GM20431 (cell line): ENCODE measurements around the gene MRPL21.

ENCODE experiments used
- in situ Hi-C: fragments of 300-500 bp; cut with MseI, MboI; formaldehyde crosslinking; loops from one replicate; pipeline ENCODE4 v1.15.0; 2020; ENCODE audit warnings: low sequenced_read_pairs; ENCODE audit not compliant: unreplicated experiment

The MRPL21 gene

DNA sequence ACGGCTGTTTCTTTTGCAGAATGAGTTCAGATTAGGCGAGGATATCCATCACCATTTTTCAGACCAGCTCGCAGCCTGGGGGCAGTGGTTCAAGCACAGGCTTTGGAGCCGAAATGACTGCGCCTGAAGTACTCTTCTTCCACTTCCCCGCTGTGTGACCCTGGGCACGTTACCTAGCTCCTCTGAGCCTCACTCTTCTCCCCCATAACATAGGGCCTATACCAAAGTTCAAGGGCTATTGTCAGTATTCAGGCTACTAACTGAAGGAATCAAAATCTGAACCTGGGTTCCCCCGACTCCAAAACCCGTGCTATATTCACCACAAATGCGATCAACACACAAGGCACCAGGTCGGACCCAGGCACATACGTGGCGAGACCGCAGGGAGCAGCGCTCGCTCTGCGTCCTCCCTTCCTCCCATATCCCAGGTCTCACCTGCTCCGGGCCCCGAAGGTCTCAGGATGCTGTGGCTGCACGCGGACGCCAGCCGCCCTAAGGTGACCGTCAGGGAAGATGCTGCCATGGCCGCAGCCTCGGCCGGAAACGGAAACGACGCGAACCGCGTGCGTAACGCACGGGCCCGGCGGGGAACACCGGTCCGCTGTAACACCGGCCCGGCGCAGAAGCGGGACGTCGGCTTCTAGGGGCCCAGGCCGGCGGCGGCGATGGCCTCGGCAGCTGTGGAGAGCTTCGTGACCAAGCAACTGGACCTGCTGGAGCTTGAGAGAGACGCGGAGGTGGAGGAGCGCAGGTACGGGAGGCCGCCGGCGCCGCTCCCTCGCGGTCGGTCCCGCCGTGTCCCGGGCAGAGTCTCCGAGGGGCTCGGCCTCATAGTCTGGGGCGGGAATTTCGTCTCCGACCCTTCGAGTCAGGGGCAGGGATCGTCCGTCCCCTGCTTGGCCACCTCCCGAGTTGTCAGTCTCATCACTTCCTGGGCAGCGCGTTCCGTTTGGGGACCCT, at the start of gene MRPL21, which contains the start of gene IGHMBP2:
Gene MRPL21 (minus strand): TSS at position 545 of the 960 bp plus-strand sequence. CDS start 22 bp downstream, at position 523.
Gene IGHMBP2 (plus strand): TSS at position 604 of the 960 bp plus-strand sequence. CDS start 62 bp downstream, at position 666.
- in situ Hi-C loops = no loop called here

DNA sequence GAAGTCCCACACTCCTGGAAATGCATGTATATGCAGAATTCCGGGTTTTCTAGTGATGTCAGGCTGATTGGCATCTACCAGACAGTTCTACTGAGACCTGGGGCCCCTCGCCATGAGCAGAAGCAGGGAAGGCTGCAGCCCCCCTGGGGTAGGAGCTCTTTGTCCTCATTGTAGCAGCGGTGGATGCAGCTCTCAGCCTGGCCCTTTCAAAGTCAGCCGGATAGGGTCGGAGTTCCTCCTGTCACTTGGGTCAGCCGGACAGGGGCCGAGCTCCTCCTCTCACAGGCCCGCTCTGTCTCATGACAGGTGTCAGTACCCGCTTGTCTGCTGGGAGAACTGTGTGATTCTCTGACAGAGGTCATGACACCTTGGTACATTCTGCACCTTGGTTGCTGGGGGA, 47.1 kb upstream of the MRPL21 start:
- in situ Hi-C loops = no loop called here

DNA sequence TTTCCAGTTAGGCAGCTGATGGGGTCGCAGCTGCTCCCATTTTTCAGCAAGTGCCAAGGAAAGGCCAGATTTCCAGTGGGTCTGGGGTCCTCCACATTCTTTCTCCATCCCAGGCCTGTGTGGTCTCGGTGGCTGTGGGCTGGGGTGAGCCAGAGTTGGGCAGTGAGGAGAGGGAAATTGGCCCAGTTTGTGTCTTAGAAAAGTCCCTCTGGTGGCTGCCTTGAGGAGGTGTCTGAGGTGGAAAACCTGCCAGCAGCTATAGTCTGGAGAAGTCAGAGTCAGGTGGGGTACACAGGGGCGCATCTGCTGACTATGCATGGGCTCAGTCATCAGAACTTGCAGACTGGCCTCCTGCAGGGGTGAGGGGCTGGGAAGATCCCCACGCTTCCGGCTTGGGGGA, 46.6 kb upstream of the MRPL21 start:
- in situ Hi-C loops = no loop called here

DNA sequence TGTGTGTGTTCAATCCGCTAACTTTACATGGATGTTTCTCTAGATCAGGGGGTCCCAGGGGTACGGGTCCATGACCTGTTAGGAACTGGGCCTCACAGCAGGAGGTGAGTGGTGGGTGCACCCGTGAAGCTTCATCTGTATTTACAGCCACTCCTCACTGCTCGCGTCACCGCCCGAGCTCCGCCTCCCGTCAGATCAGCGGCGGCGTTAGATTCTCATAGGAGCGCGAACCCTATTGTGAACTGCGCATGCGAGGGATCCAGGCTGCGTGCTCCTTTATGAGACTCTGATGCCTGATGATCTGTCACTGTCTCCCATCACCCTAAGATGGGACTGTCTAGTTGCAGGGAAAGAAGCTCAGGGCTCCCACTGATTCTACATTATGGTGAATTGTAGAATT, 45.3 kb upstream of the MRPL21 start:
- in situ Hi-C loops = no loop called here

DNA sequence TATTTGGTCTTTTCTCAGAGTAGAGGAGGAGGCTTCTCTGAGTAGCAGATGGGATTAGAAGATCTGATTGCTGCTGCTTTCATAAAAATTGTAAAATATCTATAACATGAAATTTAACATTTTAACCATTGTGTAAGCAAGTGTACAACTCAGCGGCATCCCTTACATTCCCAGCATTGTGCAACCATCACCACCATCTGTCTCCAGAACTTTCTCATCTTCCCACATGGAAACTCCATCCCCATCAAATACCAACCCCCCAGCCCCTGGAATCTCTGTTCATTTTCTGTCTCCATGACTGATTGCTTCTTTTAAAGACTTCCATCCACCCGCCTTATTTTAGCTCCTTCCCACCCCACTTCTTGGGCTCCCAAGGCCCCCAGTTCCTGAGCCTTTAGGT, 44.9 kb upstream of the MRPL21 start:
- in situ Hi-C loops = no loop called here

DNA sequence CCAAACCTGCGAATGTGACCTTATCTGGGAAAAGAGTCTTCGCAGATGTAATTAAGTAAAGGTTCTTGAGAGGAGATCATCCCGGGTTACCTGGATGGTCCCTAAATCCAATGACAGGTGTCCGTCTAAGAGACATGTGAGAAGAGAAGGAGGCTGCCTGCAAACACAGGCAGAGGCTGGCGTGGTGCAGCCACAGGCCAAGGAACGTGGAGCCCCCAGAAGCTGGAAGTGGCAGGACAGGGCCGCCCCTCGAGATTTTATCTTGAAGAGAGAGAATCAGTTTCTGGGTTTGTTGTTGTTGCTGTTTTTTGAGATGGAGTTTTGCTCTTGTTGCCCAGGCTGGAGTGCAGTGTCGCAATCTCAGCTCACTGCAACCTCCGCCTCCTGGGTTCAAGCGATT, 43.5 kb upstream of the MRPL21 start:
- in situ Hi-C loops = no loop called here

DNA sequence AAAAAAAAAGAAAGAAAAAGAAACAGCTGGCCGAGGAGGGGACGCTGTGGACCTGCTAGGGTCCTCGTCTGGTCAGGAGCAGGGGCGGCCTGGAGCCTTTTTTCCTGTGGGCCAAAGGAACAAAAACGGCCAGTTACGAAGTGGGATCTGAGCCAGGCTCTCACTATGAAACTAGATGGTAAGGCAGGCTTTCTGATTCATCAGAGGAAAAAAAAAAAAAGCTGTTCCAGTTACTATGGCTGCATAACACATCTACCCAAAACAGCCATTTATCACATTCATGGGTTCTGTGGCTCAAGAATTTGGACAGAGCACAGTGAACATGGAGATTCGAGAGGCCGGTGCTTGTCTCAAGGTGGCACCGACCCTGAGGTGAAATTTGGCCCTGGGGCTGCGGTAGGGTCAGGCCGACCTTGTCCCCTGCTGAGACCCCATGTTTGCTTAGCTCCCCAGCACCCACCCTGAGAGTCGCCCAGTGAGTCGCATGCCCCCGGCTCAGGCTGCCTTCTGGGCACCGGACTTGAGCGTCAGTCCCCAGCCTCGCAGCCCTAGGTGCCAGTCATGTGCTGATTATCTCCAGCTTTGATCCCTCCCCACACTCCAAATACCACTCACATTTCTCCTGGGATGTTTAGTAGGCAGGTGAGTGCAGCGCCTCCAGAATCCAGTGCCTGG, 42.9 kb upstream of the MRPL21 start:
- in situ Hi-C loops = no loop called here

DNA sequence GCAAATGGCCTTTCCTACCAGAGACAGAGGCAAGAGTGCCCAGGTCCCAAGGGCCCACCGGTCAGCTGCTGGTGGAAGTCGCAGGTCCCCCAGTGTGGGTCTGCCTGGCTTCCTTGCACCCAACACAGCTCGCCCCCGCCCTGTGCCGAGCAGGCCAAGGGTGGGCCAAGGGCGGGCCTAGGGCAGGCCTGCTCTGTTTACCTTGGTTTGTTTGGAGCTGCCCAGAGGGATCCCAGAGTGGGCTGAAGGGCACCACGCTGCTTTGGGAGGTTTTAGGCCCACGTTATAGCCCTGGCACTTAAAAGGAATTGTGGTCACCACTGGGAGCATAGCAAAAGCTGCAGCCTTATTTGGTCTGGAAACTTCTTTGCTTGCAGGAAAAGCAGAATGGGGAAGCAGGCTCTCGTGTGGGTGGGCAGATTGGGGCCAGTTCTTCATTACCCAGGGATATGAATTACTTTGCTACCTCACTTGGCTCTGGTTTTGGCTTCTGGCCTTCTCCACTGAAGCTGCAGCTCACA, 39.2 kb upstream of the MRPL21 start:
- in situ Hi-C loops = no loop called here

DNA sequence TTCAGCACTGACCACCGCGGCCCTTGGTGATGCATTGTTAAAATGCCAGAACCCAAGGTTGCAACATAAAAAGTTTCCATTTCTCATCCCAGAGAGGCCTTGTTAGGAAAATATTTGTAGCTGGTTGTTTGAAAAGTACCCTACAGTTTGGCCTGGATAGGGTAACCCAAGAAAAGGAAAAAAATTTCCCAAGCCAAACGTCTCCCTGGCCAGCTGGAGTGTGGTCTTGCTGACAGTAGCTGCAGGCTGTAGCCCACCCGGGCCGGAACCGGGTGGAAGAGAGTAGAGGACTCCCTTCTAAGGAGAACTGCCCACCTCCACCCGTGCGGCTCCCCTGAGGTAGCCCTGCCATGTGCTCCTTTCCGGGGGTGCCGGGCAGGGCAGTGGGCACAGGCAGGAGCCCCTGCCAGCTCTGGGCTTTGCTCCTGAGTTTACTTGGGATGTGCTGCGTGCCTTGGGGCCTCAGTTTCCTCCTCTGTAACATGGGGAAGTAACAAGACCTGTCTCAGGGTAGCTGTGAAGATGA, 38.5 kb upstream of the MRPL21 start:
- in situ Hi-C loops = no loop called here

DNA sequence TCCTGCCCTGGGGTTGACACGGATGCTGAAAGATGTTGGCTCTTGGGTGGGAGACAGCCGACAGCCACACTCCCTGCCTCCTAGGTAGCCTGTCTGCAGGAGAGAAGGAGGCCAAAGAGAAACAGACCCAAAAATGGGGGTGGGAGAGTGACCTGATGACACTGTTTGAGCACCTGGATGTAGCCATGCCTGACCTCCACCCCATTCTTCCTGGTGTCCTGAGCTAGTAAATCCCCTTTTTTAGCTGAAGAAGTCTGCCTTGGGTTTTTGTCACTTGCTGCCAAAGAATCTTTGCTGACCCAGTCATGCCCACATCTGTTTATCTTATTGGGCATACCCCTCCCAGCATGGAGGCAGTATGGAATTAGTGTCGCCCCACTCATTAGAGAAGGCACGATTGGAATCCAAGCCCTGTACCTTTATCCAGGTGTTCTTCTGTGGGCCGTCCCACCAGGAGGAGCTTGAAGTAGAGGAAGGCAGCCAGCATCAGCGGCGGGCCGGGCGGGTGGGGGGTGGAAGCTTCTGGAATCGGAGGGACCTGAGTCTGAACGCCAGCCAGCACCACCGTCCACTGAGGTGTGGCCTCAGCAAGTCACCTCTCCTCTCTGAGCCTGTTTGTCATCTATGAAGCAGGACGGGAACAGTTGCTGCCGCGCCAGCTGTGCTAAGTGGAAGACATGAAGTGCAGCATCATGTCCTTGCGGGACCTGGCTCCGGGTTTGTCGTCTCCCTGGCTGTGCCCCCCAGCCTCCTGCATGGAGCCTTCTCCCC, 37.9 kb upstream of the MRPL21 start:
- in situ Hi-C loops = no loop called here

DNA sequence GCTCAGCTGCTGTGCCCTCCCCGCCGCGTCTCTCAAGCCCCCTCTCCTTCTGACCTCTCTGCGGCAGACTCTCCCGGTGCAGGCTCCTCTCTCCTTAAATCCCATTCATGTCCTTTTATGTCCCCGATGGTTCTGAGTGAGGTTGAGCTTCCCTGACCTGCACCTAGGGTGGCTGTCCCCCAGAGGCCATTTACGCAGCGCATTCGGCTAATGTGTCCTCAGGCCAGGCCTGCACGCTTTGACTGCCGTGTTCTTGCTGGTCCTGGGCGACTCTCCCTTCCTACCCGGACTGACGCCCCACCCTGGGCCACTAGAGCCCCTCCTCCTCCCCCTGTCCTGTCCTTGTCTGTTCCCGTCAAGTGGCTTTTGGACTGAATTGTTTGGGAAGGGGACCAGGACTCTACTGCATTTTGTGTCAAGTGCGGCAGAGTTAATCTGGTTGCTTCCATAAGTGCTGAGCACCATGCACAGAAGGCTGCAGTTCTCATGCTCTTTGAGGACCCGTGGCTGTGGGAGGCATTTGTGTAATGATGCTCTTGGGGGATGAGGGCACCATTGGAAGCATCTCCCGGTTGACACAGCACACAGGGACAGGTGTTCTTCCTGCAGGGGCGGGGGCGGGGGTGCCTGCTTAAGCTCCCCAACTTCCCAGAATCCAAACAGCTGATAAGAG, 37.2 kb upstream of the MRPL21 start:
- in situ Hi-C loops = no loop called here

DNA sequence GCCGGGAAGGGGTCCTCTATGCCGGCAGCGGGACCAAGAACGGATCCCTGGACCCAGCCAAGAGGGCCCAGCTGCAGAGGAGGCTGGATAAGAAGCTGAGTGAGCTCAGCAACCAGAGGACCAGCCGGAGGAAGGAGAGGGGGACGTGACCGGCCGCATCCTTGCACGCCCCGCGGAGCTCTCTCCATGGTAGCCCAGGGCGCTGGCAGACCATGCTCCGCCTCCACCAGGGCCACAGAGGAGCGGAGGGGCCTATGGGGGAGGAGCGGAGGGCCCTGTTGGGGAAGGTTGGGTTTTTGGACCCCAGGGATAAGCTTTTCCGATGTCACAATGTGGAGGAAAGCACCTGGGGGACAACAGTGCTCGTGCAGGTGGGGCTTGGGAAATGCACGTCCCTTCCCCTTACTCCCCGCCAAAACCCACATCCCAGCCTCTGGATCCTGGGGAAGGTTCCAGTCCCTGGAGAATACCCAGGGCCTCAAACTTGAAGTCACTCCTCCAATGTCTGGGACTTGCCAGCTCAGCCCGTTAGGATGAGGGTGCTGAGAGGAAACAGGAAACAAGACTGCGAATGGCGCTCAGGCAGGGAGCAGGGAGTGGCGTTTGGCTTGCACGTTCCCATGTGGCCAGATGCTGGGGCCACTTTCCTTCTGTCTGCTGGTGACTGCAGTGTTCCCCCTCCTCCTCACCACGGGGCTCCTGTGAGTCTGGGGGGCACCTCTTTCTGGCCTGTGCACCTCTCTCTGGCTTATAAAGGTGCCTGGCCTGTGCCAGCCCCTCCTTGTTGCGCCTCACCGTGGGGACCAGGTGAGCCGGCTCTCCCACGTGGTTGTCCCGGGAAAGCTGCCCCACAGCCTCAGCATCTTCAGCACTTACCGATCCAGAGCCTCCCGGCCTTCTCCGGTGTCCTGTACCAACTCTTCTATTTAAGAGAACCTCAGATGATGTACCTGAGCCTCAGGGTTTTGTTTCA, 36.2 kb upstream of the MRPL21 start:
- in situ Hi-C loops = no loop called here

DNA sequence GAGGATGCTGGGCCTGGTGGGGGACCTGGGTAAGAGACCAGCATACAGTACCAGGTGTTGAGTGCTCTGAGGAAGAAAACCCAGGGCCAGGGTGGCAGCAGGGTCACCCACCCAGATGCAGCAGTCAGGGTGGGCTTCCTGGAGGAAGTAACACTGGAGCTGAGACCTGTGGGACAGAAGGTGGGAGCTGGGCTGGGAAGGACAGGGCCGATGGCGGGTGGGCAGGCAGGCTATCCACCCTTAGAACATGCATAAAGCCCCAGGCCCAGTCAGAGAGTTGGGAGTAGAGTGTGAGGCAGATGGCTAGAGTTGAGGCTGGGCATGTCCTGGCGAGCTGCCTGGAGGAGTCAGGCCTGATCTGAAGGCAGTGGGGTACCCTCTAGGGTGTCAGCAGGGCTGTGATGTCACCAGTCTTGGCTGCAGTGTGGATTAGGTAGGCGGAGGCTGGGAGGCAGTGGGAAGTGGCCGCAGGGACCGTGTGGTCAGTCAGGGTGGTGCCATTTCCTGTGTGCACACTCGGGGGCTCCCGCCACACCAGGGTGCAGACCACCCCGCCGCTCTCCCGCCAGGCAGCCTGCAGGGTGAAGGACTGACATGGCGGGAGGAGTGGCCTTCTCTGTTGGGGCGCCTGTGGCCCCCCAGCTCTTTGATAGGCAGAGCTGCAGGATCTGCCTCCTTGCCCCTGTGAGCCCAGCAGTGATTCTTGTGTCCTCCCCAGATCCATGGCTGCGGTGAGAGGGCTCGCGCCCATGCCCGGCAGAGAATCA, 35.4 kb upstream of the MRPL21 start:
- in situ Hi-C loops = no loop called here

DNA sequence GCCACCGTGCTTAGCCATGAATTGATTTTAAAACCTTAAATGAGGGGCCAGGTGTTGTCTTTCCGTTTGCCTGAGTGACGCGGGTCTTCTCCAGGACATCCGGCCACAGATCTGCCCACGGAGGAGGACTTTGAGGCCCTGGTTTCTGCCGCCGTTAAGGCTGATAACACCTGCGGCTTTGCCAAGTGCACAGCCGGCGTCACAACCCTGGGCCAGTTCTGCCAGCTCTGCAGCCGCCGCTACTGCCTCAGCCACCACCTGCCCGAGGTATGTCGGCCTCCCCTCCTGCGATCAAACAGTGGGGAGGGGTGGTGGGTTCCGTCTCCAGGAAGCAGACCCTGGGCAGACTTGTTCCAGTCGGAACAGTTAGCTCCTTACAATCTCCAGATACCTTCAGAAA, 34.5 kb upstream of the MRPL21 start:
- in situ Hi-C loops = no loop called here

DNA sequence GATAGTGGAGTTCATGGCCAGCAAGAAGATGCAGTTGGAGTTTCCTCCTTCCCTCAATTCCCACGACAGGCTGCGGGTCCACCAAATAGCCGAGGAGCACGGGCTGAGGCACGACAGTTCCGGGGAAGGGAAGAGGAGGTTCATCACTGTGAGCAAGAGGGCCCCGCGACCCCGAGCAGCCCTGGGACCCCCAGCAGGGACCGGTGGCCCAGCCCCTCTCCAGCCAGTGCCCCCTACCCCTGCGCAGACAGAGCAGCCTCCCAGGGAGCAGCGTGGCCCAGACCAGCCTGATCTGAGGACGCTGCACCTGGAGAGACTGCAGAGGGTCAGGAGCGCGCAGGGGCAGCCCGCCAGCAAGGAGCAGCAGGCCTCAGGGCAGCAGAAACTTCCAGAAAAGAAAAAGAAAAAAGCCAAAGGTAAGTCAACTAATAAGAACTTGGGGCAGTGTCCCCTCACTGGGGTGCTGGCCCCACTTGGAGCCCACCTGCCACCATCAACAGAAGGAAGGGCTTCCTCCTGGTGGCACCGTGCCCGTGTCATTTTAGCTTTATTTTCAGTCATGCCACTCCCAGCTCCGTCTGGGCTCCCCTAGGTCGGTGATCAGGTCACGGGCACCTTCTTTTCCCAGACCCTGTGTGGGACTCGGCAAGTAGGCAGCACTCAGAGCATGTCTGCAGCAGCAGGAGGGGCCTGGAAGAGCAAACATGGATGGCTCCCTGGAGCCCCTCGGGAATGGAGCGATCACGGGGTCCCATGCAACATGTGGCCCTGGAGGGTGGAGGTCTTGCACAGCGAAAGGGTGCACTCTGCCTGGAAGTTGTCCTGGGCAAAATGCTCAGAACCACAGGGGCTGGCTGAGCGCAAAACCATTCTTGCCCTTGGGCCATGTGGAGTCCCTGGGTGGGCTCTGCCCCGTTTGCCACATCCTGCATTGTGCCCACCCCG, 33.3 kb upstream of the MRPL21 start:
- in situ Hi-C loops = no loop called here

DNA sequence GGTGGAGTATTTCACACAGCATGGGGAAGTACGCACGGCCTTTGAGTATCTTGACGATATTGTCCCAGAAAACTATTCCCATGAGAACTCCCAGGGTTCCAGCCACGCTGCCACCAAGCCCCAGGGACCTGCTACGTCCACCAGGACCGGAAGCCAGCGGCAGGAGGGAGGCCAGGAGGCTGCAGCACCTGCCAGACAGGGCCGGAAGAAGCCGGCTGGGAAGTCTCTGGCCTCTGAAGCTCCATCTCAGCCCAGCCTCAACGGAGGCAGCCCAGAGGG, 32.7 kb upstream of the MRPL21 start:
- in situ Hi-C loops = no loop called here
